ENCODE measurements around the gene RAB29.
A peak's percentile ranks its signal among the peaks of the same experiment; 100 is the strongest.

The RAB29 gene

DNA sequence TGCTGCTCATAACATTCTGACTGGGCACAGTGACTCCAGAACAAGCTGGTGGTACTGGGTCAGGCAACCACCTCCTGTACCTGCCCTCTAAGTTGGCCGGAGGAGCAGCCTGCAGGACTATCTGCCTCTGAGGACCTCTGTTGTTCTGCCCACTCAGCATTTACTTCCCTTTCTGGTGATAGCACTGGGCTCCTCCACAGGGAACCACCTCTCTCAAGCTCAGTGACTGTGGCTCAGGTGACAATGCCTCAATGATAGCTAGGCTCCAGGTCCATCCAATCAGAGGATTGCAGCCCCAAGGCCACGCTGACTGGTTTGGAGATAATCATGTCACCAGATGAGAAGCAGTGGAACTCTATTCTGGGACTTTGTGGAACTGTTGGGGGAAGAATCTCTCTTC, 21.9 kb upstream of the RAB29 start:
- no peak for DNase-seq (ENCODE audit: low read depth)
- TF ChIP-seq, protein P1, sequence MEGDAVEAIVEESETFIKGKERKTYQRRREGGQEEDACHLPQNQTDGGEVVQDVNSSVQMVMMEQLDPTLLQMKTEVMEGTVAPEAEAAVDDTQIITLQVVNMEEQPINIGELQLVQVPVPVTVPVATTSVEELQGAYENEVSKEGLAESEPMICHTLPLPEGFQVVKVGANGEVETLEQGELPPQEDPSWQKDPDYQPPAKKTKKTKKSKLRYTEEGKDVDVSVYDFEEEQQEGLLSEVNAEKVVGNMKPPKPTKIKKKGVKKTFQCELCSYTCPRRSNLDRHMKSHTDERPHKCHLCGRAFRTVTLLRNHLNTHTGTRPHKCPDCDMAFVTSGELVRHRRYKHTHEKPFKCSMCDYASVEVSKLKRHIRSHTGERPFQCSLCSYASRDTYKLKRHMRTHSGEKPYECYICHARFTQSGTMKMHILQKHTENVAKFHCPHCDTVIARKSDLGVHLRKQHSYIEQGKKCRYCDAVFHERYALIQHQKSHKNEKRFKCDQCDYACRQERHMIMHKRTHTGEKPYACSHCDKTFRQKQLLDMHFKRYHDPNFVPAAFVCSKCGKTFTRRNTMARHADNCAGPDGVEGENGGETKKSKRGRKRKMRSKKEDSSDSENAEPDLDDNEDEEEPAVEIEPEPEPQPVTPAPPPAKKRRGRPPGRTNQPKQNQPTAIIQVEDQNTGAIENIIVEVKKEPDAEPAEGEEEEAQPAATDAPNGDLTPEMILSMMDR (IDR thresholded peaks at IDR 0.05; ENCODE audit: insufficient read depth, low read depth, low read length, missing control alignments), result no peak

DNA sequence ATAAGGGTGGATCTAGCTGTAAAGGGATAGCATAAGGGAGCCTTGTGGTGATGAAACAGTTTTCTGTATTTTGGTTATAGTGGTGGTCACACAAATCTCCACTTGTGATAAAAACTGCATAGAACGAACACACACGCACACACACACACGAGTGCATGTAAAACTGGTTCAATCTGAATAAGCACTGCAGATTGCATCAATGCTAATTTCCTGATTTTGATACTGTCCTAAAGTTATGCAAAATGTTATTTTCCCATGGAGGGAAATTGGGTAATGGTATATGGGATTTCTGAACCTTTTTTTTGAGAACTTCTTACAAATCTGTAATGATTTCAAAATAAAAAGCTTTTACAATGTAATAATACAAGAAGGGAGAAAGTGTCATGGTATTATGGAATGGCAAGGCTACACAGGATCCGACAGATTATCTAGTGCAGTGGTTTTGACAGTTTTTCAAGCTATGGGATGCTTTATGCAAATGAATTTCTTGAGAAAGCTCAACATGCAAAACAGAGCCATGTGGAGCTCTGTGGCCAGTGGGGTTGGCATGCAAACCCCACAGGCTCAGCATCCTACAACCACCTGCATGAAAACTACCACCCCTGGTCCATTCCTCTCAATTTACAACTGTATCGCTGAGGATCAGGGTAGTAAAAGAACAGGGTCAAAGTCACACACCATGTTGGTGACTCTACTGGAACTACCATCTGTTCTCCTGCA, 18.9 kb upstream of the RAB29 start:
- H3K4me3 ChIP-seq (ENCODE audit: low read depth, low read length), result no peak overlapping the region
- DNase-seq (ENCODE audit: low read depth), result peak; percentile 35
- TF ChIP-seq, protein P1 (IDR thresholded peaks at IDR 0.05; ENCODE audit: insufficient read depth, low read depth, low read length, missing control alignments), result no peak

More for the DNA sequence above, 21.9 kb upstream of the RAB29 start:
- H3K4me3 ChIP-seq (ENCODE audit: low read depth, low read length), result no peak overlapping the region

DNA sequence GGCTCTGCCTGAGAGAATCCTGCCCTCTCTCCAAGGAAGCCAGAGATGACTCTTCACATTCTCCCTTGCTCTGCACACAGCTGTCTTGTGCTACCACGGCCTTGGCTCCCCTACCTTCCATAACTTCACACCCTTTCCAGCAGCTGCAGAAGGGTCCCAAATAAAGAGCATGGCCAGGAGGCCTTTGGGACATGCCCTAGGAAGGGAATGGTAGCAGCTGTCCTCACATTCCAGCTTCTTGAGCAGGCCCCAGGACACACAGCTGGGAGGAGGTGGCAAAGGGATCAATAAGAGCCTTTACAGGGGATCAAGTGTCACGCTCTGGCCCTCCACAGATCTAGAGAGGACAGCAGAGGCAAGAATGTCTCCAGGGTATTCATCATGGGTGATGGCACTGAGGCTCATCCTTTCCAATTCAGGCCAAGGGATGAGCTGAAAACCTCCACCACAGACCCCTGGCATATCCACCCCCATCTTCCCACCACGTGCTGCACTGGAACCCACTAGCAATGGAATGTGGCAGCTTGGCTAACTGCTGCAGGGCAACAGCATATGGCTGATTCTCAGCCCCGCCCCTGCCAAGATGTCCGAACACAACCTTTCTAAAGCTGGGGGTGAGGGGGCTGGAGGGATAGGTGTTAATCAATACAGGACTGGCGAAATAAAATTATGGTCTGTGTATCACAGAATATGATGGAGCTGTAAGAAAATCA, 17.8 kb upstream of the RAB29 start:
- H3K4me3 ChIP-seq (ENCODE audit: low read depth, low read length), result no peak overlapping the region
- TF ChIP-seq, protein P1 (IDR thresholded peaks at IDR 0.05; ENCODE audit: insufficient read depth, low read depth, low read length, missing control alignments), result no peak
- DNase-seq (ENCODE audit: low read depth), result no peak

DNA sequence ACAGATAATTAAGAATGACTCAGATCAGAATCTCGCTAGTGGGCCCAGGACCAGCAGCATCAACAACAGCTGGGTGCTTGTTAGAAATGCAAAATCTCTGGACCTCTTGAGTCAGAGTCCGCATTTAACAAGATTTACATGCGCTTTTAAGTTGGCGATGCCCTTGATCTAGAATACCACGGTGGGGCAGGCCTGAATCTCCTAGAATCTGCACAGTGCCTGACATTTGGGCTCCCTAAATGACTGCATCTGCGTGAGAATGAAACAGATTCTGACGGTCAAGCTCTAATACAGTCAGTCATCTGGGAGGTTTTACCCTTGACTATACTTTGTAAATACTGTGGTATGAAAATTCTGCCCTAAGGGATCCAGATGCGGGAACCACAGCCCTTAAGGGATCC, 17.2 kb upstream of the RAB29 start:
- no peak overlapping the region for H3K4me3 ChIP-seq (ENCODE audit: low read depth, low read length)
- peak; percentile 42 for DNase-seq (ENCODE audit: low read depth)
- TF ChIP-seq, protein P1 (IDR thresholded peaks at IDR 0.05; ENCODE audit: insufficient read depth, low read depth, low read length, missing control alignments), result no peak

DNA sequence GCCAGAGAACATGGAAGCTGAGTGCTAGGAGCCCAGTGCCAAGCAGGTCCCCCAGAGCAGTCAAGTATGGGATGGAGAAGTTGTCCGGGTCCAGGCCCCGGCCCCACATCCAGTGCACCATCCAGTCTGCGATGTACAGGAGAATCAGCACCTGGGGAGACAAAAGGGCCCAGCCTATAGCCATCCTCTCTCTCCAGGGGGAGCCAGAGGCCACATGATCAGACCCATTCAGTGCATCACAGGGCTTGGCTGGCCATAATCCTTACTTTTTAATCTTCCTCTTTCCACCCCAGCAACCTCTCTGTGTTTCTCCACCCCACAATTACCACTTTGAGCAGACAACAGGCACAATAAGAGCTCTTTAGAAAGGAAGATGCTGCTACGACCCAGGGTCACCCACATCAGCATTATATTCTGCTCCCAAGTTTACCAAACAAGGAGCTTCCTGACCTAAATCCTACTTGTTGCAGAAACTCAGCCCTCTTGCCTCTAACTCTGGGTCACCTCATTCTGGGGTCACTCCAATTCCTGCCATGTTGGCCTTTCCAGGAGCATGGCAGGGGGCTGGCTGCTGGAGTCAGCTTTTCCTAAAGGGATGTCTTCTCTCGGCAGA, 16.4 kb upstream of the RAB29 start:
- DNase-seq (ENCODE audit: low read depth), result peak; percentile 67
- TF ChIP-seq, protein P1 (IDR thresholded peaks at IDR 0.05; ENCODE audit: insufficient read depth, low read depth, low read length, missing control alignments), result peak; percentile 94
- H3K4me3 ChIP-seq (ENCODE audit: low read depth, low read length), result no peak overlapping the region

DNA sequence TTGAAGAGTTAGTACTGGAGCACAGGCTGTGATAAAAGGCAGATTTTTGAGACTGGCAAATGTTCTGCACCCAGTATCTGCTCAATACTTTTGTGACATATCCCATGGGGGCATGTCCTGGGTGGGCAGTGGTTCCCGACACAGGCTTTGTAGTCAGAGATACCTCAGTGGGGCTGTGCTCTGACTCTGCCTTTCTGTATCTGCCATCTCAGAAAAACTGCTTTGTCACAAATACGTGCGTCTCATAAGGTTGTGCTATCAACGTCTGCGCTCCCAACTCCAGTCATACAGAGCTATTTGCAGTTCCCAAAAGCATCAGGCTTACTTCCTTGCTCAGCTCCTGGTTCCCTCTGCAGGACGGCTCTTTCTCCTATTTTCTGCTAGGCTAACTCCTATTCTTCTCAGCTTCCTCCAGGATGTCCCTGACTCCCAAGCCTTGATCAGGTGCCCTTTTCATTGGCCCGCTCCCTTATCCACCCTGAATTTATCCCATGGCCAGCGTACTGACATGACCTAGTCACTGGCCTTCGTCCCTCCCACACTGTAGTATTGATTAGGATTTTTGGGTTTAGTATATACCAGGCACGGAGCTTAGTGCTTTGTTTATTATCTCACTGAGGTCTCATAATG, 12.1 kb upstream of the RAB29 start:
- no peak overlapping the region for H3K4me3 ChIP-seq (ENCODE audit: low read depth, low read length)
- TF ChIP-seq, protein P1 (IDR thresholded peaks at IDR 0.05; ENCODE audit: insufficient read depth, low read depth, low read length, missing control alignments), result no peak
- DNase-seq (ENCODE audit: low read depth), result no peak

Measured in GM12865 (cell line).